Stomach (tissue), 9 donors: ENCODE measurements around the gene CD200. TPM values are rescaled to one million over a fixed set of nuclear protein-coding genes. Genes with fewer than 3 reads are reported as not detected.

ENCODE experiments used
- DNase-seq, 2 donors: peaks; one replicate each; pipeline versions ENCODE4 v3.0.0 to v3.0.0-alpha.2; 2013 to 2019
- H3K27ac ChIP-seq, 5 donors: fragments of 200-600 bp in 4 of 5; sonication (generic) in 4 of 5; one replicate each; pipeline ENCODE4 v1.5.1; 2013 to 2019; ENCODE audit warnings: mild to moderate bottlenecking in 1 of 5, moderate library complexity in 1 of 5
- H3K27me3 ChIP-seq, 3 donors: fragments of 200-600 bp; sonication (generic); one replicate each; pipeline ENCODE4 v1.5.1; 2017 to 2019; ENCODE audit warnings: mixed run types in 1 of 3
- H3K36me3 ChIP-seq, 4 donors: fragments of 200-600 bp; sonication (generic); 1 replicate in 3 of 4; 2 replicates in 1 of 4; pipeline ENCODE4 v1.5.1; 2016 to 2019
- H3K4me1 ChIP-seq, 4 donors: fragments of 200-600 bp; sonication (generic); one replicate each; pipeline ENCODE4 v1.5.1; 2016 to 2019
- H3K4me3 ChIP-seq, 4 donors: fragments of 200-600 bp; sonication (generic) in 3 of 4; one replicate each; pipeline ENCODE4 v1.5.1; 2016 to 2019; ENCODE audit warnings: mild to moderate bottlenecking in 1 of 4
- H3K9me3 ChIP-seq, 4 donors: fragments of 200-600 bp; sonication (generic); one replicate each; pipeline ENCODE4 v1.5.1; 2016 to 2019
- EP300 ChIP-seq: sonication (generic); formaldehyde crosslinking; IDR thresholded peaks from one replicate; pipeline ENCODE4 v1.6.1; 2017; ENCODE audit warnings: antibody characterized with exemption
- POLR2A ChIP-seq, 4 donors: fragments of 450-650 bp; IDR thresholded peaks; one replicate each; pipeline ENCODE4 v1.6.1; 2016; ENCODE audit warnings: antibody characterized with exemption in 4 of 4, control low read depth in 2 of 4, mild to moderate bottlenecking in 1 of 4, moderate library complexity in 1 of 4
- POLR2AphosphoS5 ChIP-seq, 3 donors: sonication (generic); formaldehyde crosslinking; IDR thresholded peaks; one replicate each; pipeline ENCODE4 v1.6.1; 2016; ENCODE audit warnings: antibody characterized with exemption in 3 of 3
- WGBS, 5 donors: extraction: QIAGEN DNeasy Blood & Tissue Kit in 3 of 5; methylation state at CpG; one replicate each; pipeline versions ENCODE4 v1.1.5 to v1.1.7; 2013 to 2018; 5-methylcytosine and 5-hydroxymethylcytosine counted together
- intact Hi-C: fragments of 100-400 bp; cut with DNase I; formaldehyde crosslinking; loops from one replicate; pipeline ENCODE4 v1.15.1; 2023; ENCODE audit warnings: low total_unique reads
- polyA plus RNA-seq, 3 donors: library from polyadenylated mRNA; stranded (reverse); fragments of 200-250 nt; gene quantifications; one replicate each; pipeline ENCODE4 v1.2.3, GENCODE V29; 2013
- total RNA-seq, 5 donors: library from RNA; depleted of rRNA; stranded (reverse); fragments of >200 nt; gene quantifications; one replicate each; pipeline versions ENCODE4 v1.1.0 to v1.2.3, GENCODE V29; 2014 to 2016
- TF ChIP-seq, protein P1 (sequence below), 7 experiments: fragments of 450-650 bp in 4 of 7; fragments of 200-600 bp in 3 of 7; sonication (generic) in 3 of 7; IDR thresholded peaks; one replicate each; pipeline ENCODE4 v1.5.1; 2016 to 2019; ENCODE audit warnings: antibody characterized with exemption in 7 of 7, control low read depth in 2 of 7, mild to moderate bottlenecking in 1 of 7
- donor health status: healthy with polysubstance abuse.
- donor health status: Bipolar disorder and iron deficiency.
- donor health status: healthy.

Gene CD200
- total and polyA plus RNA-seq, 8 donors, result 2.2 to 50.0 (median 5.0) TPM

DNA sequence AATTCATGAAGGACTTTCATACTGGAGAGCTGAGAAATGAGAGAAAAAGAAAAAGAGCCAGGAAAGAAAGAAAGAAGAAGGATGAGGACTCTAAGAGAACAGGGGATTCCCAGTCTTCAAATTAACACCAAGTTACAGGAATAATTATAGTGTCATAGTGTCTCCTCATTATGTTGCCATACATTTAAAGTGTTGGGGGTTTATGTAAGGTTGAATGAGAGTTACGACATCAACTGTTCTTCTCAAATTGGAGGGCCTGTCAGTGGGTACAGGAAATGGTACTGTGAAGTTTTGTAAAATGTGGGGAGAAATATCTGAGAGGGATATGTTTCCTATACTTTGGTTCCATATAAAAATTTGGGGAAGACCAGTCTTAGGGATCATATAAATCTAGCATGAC is 12.3 kb upstream of the CD200 start:
- intact Hi-C loops, result loop anchor here (10.0 kb wide), 1 partner anchor 204 kb away; no protein-coding TSS in a partner anchor
- no peaks in the 10 kb centered on the region for H3K36me3 ChIP-seq
- H3K27me3 ChIP-seq, result no peaks in the 10 kb centered on the region
- H3K4me1 ChIP-seq, result peaks cover 0 to 8% (median 3%) of the 10 kb centered on the region in 4 donors
- H3K4me3 ChIP-seq, result no peak overlapping the region
- no peak overlapping the region for H3K27ac ChIP-seq
- DNase-seq, result no peak
- 71 to 94% (median 85%) methylated on average over 1 of the region's 1 CpG for WGBS, 5 donors
- peaks cover 0 to 10% (median 0%) of the 10 kb centered on the region in 4 donors for H3K9me3 ChIP-seq
- no peak for TF ChIP-seq POLR2AphosphoS5 (IDR thresholded peaks at IDR 0.05)
- TF ChIP-seq POLR2A (IDR thresholded peaks at IDR 0.05), result no peak

DNA sequence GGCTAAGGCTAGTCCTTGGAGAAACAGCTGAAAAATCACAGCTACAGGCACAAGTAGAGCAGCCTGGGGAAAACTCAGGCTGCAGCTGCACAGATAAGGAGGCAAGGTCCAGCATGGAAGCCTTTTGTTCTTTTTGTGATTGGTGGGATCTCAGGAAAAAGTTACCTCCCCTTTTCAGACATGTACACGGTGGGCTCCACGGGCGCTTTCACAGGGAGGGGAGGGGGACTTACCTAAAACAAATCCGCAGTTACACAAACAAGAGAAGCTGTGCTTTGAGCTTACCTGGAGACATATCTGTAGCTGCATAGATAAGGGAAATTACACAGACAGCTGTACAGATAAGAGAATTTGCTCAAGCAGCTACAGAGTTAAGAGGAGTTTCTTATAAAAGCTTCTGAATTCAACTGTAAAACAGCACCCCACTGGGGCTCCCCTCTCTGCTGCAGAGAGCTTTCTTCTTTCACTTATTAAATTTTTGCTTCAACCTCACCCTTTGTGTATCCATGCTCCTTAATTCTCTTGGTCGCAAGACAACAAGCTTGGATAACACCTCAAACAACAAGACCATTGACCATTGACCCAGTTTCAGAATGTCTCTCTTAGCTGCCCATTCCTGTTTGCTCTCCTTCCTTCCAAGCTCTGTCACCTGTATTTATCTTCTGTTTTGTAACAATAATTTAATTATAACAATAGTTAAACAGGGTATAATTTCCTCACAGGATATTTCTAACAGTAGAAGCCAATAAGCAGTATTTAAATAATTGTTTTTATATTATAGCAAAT is 10.9 kb upstream of the CD200 start:
- 20 to 56% (median 29%) methylated on average over 5 of the region's 5 CpGs for WGBS, 5 donors
- Histone ChIP-seq H3K9me3 (no peaks in the 10 kb centered on the region), H3K27ac (no peak overlapping the region), H3K27me3 (no peaks in the 10 kb centered on the region), H3K4me1 (peaks cover 0 to 8% (median 3%) of the 10 kb centered on the region in 4 donors), H3K4me3 (no peak overlapping the region), H3K36me3 (no peaks in the 10 kb centered on the region)
- intact Hi-C loops, result loop anchor here (10.0 kb wide), 1 partner anchor 203 kb away; no protein-coding TSS in a partner anchor
- TF ChIP-seq POLR2A (IDR thresholded peaks at IDR 0.05) (no peak), EP300 (no peak), POLR2AphosphoS5 (IDR thresholded peaks at IDR 0.05) (no peak)
- TF ChIP-seq, protein P1, sequence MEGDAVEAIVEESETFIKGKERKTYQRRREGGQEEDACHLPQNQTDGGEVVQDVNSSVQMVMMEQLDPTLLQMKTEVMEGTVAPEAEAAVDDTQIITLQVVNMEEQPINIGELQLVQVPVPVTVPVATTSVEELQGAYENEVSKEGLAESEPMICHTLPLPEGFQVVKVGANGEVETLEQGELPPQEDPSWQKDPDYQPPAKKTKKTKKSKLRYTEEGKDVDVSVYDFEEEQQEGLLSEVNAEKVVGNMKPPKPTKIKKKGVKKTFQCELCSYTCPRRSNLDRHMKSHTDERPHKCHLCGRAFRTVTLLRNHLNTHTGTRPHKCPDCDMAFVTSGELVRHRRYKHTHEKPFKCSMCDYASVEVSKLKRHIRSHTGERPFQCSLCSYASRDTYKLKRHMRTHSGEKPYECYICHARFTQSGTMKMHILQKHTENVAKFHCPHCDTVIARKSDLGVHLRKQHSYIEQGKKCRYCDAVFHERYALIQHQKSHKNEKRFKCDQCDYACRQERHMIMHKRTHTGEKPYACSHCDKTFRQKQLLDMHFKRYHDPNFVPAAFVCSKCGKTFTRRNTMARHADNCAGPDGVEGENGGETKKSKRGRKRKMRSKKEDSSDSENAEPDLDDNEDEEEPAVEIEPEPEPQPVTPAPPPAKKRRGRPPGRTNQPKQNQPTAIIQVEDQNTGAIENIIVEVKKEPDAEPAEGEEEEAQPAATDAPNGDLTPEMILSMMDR (IDR thresholded peaks at IDR 0.05), result no peak
- DNase-seq, result peak in 1 of 2 donors; percentile 52

DNA sequence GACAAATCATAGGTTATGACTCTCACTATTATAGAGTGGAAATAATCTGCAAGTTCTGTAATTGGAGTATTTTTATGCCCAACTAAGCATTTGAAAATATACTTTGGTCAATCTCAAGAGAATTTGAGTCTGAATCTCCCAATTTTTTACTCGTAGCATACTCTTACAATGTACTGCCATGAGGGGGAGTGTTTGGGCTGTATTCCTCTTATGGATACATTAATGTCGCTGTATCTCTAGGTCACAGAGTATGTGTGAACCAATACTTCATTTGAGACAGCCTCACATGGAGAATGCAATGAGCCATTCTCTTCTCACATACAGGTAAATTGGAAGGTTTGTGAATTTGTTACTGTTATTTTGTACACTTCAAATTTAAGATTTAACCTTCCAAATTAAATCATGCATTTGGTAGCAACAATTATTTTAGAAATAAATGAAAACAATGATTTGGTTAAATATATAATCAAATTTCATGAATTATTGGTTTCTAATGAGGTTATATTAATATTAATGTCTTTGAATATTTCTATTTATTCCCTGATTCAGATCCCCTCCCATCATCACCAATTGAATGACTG is 5.5 kb upstream of the CD200 start:
- no peaks in the 10 kb centered on the region for H3K36me3 ChIP-seq
- DNase-seq, result peak in 1 of 2 donors; percentile 84

DNA sequence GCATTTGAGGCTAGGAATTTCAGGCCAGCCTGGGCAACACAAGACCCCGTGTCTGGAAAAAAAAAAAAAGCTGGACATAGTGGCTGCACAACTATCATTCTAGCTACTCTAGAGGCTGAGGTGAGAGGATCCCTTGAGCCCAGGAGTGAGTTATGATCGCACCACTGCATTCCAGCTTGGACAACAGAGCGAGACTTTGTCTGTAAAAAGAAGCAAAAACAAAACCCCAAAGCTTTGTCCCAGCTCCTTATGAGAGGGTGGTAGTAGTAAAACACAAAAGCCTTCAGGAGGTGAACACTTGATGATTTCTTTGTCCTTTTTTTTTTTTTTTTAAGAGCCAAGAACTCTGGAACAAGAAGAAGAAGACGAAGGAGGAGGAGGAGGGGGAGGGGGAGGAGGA is 1.1 kb upstream of the CD200 start:
- no peak for DNase-seq
- intact Hi-C loops, result no loop called here
- H3K9me3 ChIP-seq, result no peaks in the 10 kb centered on the region
- H3K36me3 ChIP-seq, result no peaks in the 10 kb centered on the region
- no peak overlapping the region for H3K4me3 ChIP-seq
- H3K27ac ChIP-seq, result peak overlapping the region in 2 of 5 donors; percentile 8 to 83
- peaks cover 0 to 19% (median 9%) of the 10 kb centered on the region in 3 donors for H3K27me3 ChIP-seq
- TF ChIP-seq POLR2A (IDR thresholded peaks at IDR 0.05), result no peak
- no peak for TF ChIP-seq POLR2AphosphoS5 (IDR thresholded peaks at IDR 0.05)
- TF ChIP-seq, protein P1 (IDR thresholded peaks at IDR 0.05), result no peak
- TF ChIP-seq EP300, result no peak
- 78 to 97% (median 90%) methylated on average over 4 of the region's 4 CpGs for WGBS, 5 donors
- H3K4me1 ChIP-seq, result peaks cover 0 to 31% (median 14%) of the 10 kb centered on the region in 4 donors

More for the DNA sequence above, 5.5 kb upstream of the CD200 start:
- TF ChIP-seq, protein P1 (IDR thresholded peaks at IDR 0.05), result peak in 5 of 7 experiments; percentile 19 to 53 (median 43)
- TF ChIP-seq POLR2A (IDR thresholded peaks at IDR 0.05), result no peak
- Histone ChIP-seq H3K4me3 (no peak overlapping the region), H3K4me1 (peaks cover 0 to 2% (median under 1%) of the 10 kb centered on the region in 4 donors), H3K9me3 (no peaks in the 10 kb centered on the region), H3K27ac (no peak overlapping the region), H3K27me3 (peaks cover 0 to 3% (median 0%) of the 10 kb centered on the region in 3 donors)
- intact Hi-C loops, result loop anchor here (10.0 kb wide), 1 partner anchor 197 kb away; no protein-coding TSS in a partner anchor
- WGBS, 5 donors, result 0 to 5% (median 2%) methylated on average over 2 of the region's 2 CpGs
